H1 (cell line): ENCODE results near the gene CPSF4.

ENCODE experiments used
- CEBPB ChIP-seq: IDR thresholded peaks from 2 replicates; pipeline ENCODE4 v1.6.1; 2012; ENCODE audit warnings: low read depth, low read length
- CHD2 ChIP-seq: IDR thresholded peaks from 2 replicates; pipeline ENCODE4 v1.6.1; 2012; ENCODE audit warnings: low read length, improper control_type of control experiment
- JUND ChIP-seq: IDR thresholded peaks from 2 replicates; pipeline ENCODE4 v1.6.1; 2011; ENCODE audit warnings: mild to moderate bottlenecking, improper control_type of control experiment, low read length
- KDM1A ChIP-seq: fragments of 200-600, 300-600 bp; sonication (generic); IDR thresholded peaks from 2 replicates; pipeline ENCODE4 v1.7.1; 2016; ENCODE audit warnings: mild to moderate bottlenecking, low read length, borderline replicate concordance
- POLR2A ChIP-seq, 2 experiments: IDR thresholded peaks; 1 replicate in 1 of 2; 2 replicates in 1 of 2; pipeline ENCODE4 v1.6.1; 2011; ENCODE audit warnings: low read depth in 2 of 2, low read length in 2 of 2, mild to moderate bottlenecking in 2 of 2; ENCODE audit errors: control extremely low read depth in 1 of 2
- RAD21 ChIP-seq, 2 experiments: IDR thresholded peaks in 1 of 2; conservative IDR thresholded peaks in 1 of 2; 2 replicates each; pipeline ENCODE4 v1.6.1; 2011; ENCODE audit warnings: low read depth in 2 of 2, low read length in 2 of 2, improper control_type of control experiment in 1 of 2, inconsistent platforms in 1 of 2, mild to moderate bottlenecking in 1 of 2, moderate library complexity in 1 of 2
- RBBP5 ChIP-seq: IDR thresholded peaks from 2 replicates; pipeline ENCODE4 v1.7.1; 2012; ENCODE audit warnings: low read depth, mild to moderate bottlenecking, inconsistent platforms, low read length, moderate library complexity, borderline replicate concordance
- SP1 ChIP-seq: IDR thresholded peaks from 2 replicates; pipeline ENCODE4 v1.6.1; 2011; ENCODE audit warnings: low read depth, low read length
- SUZ12 ChIP-seq: fragments of 200-600 bp; sonication (generic); IDR thresholded peaks from 2 replicates; pipeline ENCODE4 v1.6.1; 2012; ENCODE audit warnings: mild to moderate bottlenecking, inconsistent platforms, low read length, moderate library complexity, mixed read lengths
- TF ChIP-seq, protein P1 (sequence below): IDR thresholded peaks from 2 replicates; pipeline ENCODE4 v1.6.1; 2012; ENCODE audit warnings: inconsistent platforms
- TF ChIP-seq, protein P2 (sequence below), 3 experiments: IDR thresholded peaks; 1 replicate in 2 of 3; 2 replicates in 1 of 3; pipeline versions ENCODE4 v1.5.1 to v1.6.1; 2011; ENCODE audit warnings: low read length in 3 of 3, mild to moderate bottlenecking in 3 of 3, inconsistent platforms in 2 of 3, low read depth in 1 of 3, moderate library complexity in 1 of 3; ENCODE audit not compliant: insufficient read depth in 1 of 3; ENCODE audit errors: control extremely low read depth in 1 of 3
- TF ChIP-seq, protein P3 (sequence below): fragments of 300-600 bp; sonication (generic); IDR thresholded peaks from 2 replicates; pipeline ENCODE4 v1.7.1; 2012; ENCODE audit warnings: low read length, moderate library complexity, mild to moderate bottlenecking, inconsistent platforms; ENCODE audit not compliant: insufficient replicate concordance

DNA sequence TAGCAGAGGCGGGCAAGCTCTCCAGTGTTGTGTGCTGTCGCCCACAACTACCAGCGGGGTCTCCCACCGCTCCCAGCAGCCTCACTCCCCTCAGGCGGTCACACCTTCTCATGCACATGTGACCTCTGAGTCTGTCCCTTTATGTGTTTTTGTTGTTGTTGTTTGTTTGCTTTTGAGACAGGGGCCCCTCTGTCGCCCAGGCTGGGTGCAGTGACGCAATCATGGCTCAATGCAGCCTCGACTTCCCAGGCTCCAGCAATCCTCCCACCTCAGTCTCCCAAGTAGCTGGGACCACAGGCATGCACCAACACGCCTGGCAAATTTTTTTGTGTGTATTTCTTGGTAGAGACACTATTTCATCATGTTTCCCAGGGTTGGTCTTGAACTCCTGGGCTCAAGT, 1.5 kb downstream of the CPSF4 start:
- no peak for TF ChIP-seq CHD2
- no peak for TF ChIP-seq RBBP5
- TF ChIP-seq JUND = no peak
- TF ChIP-seq, protein P1, sequence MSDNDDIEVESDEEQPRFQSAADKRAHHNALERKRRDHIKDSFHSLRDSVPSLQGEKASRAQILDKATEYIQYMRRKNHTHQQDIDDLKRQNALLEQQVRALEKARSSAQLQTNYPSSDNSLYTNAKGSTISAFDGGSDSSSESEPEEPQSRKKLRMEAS = no peak
- TF ChIP-seq SUZ12 = no peak
- TF ChIP-seq, protein P2, sequence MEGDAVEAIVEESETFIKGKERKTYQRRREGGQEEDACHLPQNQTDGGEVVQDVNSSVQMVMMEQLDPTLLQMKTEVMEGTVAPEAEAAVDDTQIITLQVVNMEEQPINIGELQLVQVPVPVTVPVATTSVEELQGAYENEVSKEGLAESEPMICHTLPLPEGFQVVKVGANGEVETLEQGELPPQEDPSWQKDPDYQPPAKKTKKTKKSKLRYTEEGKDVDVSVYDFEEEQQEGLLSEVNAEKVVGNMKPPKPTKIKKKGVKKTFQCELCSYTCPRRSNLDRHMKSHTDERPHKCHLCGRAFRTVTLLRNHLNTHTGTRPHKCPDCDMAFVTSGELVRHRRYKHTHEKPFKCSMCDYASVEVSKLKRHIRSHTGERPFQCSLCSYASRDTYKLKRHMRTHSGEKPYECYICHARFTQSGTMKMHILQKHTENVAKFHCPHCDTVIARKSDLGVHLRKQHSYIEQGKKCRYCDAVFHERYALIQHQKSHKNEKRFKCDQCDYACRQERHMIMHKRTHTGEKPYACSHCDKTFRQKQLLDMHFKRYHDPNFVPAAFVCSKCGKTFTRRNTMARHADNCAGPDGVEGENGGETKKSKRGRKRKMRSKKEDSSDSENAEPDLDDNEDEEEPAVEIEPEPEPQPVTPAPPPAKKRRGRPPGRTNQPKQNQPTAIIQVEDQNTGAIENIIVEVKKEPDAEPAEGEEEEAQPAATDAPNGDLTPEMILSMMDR (IDR thresholded peaks at IDR 0.05; ENCODE audit: control extremely low read depth in 1 of 3, insufficient read depth in 1 of 3, low read depth in 1 of 3, low read length in 3 of 3) = no peak
- TF ChIP-seq RAD21 (IDR thresholded peaks at IDR 0.05 in 1 of 2, conservative IDR thresholded peaks at IDR 0.05 in 1 of 2; ENCODE audit: low read depth in 2 of 2, low read length in 2 of 2) = no peak
- TF ChIP-seq POLR2A (IDR thresholded peaks at IDR 0.05; ENCODE audit: control extremely low read depth in 1 of 2, low read depth in 2 of 2, low read length in 2 of 2) = no peak
- peak; percentile 74 for TF ChIP-seq CEBPB
- TF ChIP-seq, protein P3, sequence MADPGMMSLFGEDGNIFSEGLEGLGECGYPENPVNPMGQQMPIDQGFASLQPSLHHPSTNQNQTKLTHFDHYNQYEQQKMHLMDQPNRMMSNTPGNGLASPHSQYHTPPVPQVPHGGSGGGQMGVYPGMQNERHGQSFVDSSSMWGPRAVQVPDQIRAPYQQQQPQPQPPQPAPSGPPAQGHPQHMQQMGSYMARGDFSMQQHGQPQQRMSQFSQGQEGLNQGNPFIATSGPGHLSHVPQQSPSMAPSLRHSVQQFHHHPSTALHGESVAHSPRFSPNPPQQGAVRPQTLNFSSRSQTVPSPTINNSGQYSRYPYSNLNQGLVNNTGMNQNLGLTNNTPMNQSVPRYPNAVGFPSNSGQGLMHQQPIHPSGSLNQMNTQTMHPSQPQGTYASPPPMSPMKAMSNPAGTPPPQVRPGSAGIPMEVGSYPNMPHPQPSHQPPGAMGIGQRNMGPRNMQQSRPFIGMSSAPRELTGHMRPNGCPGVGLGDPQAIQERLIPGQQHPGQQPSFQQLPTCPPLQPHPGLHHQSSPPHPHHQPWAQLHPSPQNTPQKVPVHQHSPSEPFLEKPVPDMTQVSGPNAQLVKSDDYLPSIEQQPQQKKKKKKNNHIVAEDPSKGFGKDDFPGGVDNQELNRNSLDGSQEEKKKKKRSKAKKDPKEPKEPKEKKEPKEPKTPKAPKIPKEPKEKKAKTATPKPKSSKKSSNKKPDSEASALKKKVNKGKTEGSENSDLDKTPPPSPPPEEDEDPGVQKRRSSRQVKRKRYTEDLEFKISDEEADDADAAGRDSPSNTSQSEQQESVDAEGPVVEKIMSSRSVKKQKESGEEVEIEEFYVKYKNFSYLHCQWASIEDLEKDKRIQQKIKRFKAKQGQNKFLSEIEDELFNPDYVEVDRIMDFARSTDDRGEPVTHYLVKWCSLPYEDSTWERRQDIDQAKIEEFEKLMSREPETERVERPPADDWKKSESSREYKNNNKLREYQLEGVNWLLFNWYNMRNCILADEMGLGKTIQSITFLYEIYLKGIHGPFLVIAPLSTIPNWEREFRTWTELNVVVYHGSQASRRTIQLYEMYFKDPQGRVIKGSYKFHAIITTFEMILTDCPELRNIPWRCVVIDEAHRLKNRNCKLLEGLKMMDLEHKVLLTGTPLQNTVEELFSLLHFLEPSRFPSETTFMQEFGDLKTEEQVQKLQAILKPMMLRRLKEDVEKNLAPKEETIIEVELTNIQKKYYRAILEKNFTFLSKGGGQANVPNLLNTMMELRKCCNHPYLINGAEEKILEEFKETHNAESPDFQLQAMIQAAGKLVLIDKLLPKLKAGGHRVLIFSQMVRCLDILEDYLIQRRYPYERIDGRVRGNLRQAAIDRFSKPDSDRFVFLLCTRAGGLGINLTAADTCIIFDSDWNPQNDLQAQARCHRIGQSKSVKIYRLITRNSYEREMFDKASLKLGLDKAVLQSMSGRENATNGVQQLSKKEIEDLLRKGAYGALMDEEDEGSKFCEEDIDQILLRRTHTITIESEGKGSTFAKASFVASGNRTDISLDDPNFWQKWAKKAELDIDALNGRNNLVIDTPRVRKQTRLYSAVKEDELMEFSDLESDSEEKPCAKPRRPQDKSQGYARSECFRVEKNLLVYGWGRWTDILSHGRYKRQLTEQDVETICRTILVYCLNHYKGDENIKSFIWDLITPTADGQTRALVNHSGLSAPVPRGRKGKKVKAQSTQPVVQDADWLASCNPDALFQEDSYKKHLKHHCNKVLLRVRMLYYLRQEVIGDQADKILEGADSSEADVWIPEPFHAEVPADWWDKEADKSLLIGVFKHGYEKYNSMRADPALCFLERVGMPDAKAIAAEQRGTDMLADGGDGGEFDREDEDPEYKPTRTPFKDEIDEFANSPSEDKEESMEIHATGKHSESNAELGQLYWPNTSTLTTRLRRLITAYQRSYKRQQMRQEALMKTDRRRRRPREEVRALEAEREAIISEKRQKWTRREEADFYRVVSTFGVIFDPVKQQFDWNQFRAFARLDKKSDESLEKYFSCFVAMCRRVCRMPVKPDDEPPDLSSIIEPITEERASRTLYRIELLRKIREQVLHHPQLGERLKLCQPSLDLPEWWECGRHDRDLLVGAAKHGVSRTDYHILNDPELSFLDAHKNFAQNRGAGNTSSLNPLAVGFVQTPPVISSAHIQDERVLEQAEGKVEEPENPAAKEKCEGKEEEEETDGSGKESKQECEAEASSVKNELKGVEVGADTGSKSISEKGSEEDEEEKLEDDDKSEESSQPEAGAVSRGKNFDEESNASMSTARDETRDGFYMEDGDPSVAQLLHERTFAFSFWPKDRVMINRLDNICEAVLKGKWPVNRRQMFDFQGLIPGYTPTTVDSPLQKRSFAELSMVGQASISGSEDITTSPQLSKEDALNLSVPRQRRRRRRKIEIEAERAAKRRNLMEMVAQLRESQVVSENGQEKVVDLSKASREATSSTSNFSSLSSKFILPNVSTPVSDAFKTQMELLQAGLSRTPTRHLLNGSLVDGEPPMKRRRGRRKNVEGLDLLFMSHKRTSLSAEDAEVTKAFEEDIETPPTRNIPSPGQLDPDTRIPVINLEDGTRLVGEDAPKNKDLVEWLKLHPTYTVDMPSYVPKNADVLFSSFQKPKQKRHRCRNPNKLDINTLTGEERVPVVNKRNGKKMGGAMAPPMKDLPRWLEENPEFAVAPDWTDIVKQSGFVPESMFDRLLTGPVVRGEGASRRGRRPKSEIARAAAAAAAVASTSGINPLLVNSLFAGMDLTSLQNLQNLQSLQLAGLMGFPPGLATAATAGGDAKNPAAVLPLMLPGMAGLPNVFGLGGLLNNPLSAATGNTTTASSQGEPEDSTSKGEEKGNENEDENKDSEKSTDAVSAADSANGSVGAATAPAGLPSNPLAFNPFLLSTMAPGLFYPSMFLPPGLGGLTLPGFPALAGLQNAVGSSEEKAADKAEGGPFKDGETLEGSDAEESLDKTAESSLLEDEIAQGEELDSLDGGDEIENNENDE = no peak
- TF ChIP-seq KDM1A = no peak
- TF ChIP-seq SP1 = no peak
